Endometrial microvascular endothelial cells (primary cell): ENCODE measurements around the gene HGFAC. TPM values are rescaled to one million over a fixed set of nuclear protein-coding genes. Genes with fewer than 3 reads are reported as not detected.

ENCODE experiments used
- in situ Hi-C: cut with HindIII; loops from 2 replicates; pipeline ENCODE4 v1.10.0; 2017; ENCODE audit warnings: low sequenced_read_pairs, low pct_unique_long_range_greater_than_20kb; ENCODE audit errors: inconsistent ontology term
- total RNA-seq: library from RNA; depleted of rRNA; stranded (reverse); fragments of >200 nt; gene quantifications from one replicate; pipeline ENCODE4 v1.2.3, GENCODE V29; 2015; ENCODE audit errors: inconsistent ontology term

HGFAC gene
- total RNA-seq, 1 donor from 2014 or later = not detected

DNA sequence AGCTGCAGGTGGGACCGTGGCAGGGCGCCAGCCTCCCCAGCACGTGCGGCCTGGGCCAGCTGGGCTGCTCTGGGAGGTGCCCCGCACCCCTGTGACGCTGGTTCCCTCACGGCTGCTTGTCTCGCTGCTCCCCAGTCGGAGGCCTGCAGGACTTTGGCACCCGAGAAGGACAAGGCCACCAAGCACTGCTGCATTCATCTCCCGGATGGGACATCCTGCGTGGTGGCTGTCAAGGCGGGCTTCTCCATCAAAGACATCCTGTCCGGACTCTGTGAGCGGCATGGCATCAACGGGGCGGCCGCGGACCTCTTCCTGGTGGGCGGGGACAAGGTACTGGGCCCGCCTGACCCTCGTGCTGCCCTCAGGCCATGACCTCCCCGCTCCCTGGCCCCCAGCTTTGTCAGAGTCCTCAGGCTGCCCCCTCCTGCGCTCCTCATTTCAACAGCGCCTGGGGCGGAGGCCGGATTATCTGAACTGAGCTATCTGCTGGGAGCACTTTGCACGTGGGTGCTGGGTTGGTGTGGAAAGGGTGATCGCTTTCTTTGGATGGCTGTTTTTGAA is 19.4 kb upstream of the HGFAC start:
- in situ Hi-C loops = no loop called here

DNA sequence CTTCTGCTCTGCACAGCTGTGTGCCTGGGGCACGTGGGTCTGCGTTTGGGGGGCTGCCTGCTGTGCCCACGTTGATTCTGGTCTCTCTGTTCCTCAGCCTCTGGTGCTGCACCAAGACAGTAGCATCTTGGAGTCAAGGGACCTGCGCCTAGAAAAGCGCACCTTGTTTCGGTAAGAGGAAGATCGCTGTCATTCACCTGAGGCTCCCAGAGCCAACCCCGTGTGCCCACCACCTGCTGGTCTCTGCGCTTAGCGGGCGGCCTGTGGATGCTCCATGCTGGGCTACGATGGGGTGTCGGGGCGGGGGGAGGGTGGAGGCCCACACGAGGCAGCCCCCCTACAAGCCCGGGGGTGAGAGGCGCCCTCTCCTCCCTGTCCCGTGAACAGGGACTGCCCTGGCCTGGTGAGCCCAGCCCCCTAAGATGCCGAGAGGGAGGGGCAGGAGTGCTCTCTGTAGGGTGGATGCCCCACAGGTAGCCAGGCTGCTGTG is 18.9 kb upstream of the HGFAC start:
- in situ Hi-C loops = no loop called here

DNA sequence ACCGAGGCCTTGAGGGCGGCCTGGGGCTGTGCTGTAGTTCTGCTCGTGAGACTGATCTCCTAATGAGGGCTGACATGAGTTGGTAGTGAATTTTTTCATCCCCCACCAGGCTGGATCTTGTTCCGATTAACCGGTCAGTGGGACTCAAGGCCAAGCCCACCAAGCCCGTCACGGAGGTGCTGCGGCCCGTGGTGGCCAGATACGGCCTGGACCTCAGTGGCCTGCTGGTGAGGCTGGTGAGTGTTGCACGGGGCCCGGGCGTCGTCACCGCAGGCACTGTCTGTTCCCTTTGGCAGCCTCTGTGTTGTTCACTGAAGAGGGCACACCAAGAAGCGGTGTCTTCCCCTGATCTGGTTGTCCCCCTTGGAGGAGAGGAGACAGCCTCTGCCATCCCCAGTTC is 18.4 kb upstream of the HGFAC start:
- in situ Hi-C loops = no loop called here

DNA sequence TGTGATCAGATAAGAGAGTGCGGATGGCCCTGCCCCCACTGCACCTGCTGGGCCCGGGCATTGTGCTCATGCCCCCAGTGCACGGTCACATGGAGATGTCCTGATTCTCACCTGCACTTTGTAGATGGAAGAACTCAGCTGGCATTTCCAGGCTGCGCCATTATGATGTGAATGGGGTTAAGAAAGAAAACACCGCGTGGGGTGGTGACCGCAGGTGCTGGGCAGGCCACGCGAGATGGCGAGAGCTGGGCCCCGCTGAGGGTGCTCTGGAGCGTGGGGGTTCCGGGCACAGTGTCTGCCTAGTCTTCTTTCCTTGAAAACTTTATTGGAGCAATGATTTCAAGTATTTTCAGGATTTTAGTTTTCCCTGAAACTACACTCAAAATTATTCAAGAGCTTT is 17.8 kb upstream of the HGFAC start:
- in situ Hi-C loops = no loop called here

DNA sequence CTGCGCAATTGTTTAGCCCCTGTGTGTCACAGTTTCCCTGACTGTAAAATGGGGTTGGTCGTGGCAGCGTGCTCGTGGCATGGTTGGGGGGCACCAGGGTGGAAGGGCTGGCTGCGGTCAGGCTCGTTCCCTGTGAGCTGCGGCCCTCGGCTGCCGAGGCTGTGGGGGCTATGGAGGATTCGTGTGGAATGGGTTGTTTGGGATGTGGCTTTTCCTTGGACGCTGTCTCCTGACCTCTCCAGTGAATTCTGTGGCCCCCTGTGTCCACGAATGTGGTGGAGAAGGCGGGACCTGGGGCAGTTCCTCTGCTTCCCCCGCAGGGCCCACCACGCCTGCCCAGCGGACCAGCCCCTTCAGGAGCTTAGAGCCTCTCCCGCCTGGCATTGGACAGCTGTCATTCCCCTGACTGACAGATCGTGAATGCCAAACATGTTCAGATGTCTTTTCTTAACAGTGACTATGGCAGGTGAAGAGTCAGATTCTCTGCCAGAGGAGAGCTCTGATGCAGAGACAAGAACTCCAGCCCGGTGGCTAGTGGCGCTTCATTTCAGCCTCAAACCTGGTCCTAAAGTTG is 17.2 kb upstream of the HGFAC start:
- in situ Hi-C loops = no loop called here

DNA sequence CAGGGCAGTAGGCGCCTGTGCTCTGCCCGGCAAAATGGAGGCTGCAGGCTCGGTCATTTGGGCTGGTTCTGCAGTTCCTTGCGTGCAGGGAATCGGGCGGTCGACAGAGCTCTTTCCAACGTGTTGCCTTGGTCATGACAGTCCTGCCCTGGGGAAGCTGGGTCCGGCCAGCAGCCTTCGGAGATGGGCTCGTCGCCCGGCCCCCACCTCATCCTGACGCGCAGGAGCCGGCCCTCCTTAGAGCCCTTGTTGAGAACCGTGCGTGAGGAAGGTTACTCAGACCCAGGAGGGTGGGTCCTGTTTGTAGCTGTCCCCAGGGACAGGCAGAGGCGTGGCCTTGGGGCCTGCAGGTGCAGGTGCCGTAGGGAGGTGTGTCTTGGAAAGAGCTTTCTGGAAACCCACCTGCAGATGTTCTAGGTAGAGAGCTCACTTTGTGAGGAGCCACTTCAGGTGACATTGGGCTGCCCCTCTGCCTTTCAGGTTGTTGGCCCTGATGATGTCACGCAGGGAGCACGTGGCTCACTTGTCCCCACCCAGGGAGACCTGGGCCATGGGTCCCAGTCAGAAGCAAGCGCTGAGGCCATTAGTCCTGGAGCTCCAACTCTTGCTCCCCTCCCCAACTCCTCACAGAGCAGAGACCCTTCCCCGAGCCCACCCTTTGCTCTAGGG is 15.2 kb upstream of the HGFAC start:
- in situ Hi-C loops = no loop called here

DNA sequence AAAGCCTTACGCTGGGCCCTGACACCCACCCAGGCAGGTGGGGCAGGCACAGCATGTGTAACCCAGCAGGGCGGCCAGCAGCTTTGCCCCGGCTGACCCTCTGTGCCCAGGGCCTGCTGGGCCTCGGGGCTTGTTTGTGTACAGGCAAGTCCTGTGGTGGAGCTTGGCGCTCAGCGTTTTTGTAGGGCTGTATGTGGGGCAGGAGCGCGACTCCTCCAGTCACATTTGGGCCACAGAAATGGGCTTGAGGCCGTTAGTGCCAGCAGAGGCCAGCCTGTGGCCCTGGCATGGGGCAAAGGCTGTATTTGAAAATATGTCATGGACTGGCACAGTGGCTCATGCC is 14.7 kb upstream of the HGFAC start:
- in situ Hi-C loops = no loop called here

DNA sequence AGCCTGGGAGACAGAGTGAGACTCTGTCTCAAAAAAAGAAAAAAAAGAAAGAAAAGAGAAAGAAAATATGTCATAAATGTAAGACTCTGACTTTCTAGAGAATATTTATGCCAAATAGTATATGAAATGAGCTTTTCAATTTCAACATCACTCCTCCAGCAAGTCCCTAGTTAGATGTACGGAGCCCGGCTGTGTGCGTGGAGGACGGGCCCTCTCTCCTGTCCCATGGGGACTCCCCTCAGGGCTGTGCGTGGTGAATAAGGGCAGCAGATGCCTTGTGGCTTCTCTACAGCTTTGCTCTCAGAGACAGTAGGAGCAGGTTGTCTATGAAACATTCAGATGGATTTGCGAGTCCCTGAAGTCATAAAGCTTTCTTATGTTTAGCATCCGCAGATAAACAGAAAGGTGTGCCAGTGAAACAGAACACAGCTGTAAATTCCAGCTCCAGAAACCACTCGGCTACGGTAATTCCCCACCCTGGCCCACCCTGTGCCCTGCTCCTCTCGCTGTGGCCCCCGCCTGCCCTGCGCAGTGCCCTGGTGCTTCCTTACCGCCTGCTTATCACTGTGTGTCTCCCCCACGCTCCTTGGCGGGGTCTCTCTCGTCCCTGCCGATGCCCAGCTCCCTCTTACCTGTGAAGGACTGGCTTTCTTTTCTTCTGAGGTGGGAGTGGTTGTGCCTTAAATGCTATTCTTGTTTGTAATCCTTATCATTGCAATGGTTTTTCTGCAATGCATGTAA is 13.9 kb upstream of the HGFAC start:
- in situ Hi-C loops = no loop called here

DNA sequence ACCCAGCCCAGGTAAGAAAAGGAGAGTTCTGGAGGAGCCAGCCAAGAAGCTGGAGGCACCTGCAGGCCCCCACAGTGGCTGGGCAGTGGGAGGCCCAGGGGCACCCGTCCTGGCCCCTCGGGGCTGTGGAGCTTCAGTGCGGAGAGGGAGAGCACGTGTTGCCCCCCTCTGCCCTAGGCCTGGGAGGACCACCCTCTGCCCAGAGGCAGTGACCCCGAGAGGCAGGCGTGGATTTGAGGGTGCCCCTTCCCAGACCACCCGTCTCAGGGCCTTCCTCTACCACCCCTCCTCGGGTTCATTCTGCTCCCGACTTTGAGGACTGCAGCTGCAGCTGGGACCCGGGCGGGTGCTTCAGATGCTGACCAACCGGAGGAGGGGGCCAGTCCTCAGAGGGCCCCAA is 12.1 kb upstream of the HGFAC start:
- in situ Hi-C loops = no loop called here

DNA sequence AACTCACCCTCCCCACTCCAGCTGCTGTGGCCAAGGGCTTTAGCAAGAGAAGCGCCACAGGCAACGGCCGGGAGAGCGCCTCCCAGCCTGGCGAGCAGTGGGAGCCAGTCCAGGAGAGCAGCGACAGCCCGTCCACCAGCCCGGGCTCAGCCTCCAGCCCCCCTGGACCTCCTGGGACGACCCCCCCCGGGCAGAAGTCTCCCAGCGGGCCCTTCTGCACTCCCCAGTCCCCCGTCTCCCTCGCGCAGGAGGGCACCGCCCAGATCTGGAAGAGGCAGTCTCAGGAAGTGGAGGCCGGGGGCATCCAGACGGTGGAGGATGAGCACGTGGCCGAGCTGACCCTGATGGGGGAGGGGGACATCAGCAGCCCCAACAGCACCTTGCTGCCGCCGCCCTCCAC is 11.2 kb upstream of the HGFAC start:
- in situ Hi-C loops = no loop called here

DNA sequence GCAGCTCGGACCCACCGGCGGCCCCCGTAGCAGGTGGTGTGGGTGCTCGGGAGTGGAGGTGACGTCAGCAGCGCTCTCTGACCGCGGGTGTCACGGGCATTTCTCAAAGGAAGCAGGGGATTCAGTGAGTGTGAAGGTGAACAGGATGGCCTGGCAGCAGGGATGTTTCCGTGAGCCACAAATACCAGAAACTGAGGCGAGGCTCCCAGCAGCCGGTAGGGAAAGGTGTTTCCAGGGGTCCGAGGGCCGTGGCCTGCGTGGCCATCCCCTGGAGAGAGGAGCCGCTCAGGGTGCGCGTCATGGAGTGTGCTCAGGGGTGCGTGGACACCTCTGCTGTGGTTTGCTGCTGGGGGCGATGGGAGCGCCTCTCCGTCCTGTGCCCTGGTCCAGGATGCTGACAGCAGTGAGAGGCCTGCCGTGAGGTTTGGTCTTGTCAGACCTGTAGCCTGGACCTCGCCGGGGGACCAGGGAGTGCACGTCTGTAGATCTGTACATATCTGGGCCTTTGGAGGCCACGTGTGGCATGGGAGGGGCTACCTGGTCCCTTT is 10.2 kb upstream of the HGFAC start:
- in situ Hi-C loops = no loop called here

DNA sequence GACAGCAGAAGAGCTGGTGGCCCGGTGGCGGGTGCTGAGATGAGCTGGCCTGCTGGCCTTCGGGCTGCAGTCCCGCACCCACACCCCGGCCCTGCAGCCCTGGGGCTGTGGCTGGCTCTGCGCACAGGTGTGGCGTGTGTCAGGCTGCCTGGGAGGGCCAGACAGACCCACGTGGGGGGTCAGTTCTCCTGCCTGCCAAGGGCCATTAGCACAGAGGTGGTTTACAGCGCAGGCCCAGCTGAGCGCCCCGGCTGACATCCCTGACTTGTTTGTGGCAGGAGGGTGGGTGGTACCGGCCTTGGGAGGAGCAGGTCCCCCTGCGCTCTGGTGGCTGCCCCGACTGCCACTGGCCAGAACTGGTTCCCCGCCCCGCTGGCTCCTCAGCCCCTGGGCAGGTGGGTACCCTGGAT is 9.4 kb upstream of the HGFAC start:
- in situ Hi-C loops = no loop called here

DNA sequence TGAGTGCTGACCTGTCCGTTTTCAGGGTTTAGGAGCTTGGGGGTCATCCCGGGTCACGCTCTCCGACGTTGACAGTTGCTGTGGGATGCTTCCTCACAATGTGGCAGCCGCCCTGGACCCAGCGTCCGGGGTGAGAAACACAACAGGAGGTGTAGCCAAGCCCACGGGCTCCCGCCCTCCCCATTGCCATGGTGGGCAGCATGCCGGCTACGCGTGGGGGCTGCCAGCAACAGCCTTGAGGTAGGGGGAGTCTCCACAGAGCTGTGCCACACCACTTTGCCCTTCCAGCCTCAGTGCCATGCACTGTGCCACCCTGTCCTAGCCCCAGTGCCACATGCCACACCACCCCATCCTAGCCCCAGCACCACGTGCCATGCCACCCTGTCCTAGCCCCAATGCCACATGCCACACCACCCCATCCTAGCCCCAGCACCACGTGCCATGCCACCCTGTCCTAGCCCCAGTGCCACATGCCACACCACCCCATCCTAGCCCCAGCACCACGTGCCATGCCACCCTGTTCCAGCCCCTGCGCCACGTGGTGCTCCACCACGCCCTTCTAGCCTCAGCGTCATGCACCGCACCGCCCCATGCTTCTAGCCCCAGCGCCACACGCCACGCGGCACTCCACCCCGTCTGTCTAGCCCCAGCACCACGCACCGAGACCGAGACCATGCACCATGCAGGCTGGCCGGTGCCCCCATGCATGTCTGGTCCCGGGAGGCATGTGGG is 8.5 kb upstream of the HGFAC start:
- in situ Hi-C loops = no loop called here

DNA sequence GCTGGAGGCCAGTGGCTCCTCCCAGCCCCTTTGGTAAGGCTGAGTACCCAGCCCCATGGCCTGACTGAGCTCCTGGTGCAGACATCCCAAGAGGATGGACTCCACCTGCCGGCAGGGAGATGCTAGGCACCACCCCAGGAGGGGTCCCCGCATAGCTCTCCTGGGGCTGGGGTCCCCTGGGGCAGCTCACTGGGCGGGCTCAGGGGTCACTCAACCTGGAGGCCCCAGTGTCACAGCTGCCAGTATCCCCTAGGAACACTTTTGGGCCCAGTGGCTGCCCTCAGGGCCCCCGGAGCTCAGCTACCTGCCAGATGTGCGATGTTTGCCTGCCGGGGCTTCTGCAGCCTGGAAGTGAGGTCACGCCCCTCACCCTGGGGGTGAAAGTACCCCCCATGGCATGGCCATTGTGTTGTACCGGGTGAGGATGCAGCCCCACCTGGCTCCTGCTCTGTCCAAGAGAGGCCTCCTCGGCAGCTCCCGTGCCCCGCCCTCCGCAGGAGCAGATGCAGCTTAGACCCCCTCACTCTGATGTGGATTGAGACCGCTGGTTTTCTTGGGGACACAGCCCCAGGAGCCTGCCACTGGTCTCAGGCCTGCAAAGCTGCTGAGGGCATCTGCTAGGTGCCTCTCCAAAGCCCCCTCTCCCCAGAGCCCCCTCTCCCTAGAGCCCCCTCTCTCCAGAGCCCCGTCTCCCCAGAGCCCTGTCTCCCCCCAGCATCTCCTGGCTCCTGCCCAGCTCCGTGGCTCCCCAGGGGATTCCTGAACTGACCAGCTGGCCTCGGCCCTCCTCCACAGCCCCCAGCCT is 6.7 kb upstream of the HGFAC start:
- in situ Hi-C loops = no loop called here

DNA sequence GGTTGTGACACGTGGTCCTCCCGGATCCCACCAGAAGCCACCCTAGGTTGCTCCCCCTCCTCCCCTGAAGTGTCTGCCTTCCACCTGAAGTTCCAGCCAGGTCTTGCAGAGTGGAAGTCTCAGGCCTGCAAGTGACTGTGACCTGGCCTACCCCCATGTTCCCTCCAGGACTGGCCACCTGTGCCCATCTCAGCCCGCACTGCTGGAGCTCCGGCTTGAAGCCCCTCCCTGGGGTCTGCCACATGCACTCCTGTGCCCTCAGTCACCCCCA is 6.1 kb upstream of the HGFAC start:
- in situ Hi-C loops = no loop called here

DNA sequence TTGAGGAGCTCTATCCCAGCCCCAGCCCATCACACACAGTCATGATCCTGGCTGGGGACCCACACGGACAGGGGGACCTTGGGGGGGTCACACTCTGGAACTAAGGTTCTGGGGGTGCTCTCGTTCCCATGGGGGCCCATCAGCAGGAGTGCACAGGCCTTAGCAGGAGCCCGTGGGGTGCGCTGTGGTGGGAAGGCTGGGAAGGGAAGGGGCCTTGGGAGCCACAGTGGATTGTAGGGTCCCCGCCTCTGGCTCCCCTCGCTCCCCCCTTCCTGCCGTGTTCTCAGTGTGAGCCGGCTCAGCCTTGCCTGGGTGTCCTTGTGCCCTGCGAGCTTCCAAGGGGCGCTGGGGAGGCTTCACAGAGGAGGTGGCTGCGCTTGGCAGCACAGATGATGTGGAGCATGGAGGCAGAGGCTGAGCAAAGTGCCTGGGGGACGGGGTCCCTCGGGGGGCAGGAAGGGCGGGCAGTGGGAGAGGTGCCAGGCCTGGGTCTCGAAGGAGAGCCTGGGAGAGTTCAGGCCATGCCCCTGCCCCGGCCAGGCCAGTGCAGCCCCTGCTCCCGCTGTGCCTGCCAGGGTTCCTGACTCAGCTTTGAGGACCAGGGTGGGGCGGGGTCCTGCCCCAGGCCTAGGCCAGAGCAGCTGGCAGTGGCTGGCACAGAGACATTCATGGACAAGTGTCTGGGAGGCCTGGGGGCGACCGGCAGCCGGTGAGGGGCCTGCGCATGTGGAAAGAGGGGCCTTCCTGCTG is 5.5 kb upstream of the HGFAC start:
- in situ Hi-C loops = no loop called here

DNA sequence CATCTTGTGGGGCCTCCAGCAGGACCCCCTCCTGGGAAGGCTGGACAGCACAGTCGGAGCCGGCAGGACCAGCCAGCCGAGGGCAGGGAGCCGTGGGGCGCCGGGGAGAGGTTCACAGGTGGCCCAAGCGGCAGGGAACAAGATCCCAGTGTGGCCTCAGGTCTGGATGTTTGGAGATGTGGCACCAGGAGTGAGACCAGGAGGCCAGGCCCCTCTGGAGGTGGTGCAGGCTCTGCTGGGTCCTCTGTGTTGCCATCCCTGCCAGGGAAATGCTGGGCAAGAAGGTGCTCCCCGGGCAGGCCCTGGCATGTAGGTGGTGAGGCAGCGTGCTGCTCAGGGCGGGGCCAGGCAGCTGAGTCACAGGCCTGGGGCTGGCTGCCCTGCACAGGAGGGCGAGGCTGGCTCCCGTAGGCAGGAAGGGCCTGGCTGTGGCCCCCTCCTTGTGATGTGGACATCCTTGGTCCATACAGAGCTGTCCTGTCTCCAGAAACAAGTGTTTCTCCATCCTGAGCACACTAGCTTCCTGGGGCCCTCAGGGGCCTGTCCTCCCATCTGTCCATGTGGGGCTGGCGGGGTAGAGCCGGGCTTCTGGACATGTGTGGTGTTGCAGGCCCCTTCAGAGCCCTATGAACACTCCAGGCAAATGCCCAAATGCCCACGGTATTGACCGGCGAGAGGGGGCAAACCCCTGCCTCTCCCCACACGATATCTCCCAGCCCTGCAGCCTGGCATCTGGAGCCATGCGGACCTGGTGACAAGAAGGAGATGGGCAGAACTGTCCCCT is 4.8 kb upstream of the HGFAC start:
- in situ Hi-C loops = no loop called here
